Stimulated activated CD8-positive, alpha-beta memory T cell treated with anti-CD3 and anti-CD28 coated beads, Interleukin-12 subunit alpha, Interleukin-12 subunit beta, amount 100 ng/mL, for 1 hour (primary cell): ENCODE results near the gene PLEKHG4B.

Experiments used
- DNase-seq: peaks from one replicate; pipeline ENCODE4 v3.0.0-alpha.2; 2020; ENCODE audit warnings: low read depth

PLEKHG4B gene

DNA sequence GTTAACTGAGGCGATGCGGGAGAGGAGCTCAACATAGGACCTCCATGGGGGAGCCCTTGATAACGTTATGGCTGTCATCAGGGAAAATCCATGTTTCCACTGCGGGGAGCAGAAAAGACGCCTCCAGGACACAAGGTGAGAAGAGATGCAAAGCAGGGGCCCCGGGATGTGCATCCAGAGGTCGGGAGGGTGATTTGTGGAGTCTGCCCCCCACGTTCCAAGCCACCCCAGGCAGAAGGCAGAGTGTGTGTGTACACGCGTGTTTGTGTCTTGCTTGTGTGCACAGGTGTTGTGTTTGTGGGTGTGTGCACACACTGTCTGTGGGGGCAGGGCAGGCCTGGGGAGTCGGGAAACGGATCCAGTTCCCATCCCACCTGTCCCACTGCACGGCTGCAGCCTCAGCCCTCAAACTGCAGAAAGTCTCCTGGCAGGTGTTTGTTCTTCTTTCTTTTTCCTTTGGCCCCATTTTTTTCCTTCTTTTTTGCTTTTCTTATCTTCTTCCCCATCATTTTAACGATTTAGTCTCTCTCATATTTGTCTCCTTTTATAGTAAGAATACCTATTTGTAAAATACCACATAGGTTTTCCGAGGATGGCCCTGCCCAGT, 17.4 kb upstream of the PLEKHG4B start:
- DNase-seq: no peak

DNA sequence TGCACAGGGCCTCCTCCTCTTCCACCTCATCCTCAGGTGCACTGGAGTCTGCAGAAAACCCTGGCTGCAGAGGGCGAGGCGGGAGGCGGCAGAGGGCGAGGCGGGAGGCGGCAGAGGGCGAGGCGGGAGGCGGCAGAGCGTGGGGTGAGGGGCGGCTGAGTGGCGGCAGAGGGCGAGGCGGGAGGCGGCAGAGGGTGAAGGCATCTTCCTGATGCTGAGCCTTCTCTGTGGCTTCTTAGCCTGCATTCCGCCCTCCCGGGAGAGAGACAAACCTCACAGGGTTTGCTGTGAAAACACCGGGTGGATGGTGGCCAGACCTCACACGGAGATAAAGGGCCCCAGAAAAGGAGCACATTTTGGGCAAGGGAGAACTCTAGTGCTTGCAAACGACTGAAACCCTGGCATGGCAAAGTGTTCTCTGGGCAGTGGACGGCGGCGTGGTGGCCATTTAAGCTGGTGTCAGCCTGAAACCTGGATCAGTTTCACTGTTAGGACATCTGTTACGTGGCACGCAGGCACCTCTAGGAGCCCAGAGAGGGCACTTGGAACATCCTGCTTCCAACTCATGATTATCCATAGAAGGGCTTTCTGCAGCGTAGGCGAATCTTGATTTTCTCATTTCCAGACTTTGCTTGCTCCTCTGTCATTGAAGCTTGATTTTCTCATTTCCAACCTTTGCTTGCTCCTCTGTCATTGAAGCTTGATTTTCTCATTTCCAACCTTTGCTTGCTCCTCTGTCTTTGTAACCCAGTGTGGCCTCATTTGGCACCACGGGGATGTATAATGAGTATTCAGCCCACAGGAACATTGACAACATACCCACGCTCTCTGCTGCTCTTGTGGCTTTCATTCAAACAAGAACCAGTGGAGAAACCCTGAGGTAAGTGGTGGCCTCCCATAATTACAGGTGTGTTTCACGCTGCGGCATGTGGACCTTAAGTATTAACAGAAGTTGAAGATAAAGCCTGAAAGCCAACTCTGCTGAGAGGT, 16.3 kb upstream of the PLEKHG4B start:
- no peak for DNase-seq

DNA sequence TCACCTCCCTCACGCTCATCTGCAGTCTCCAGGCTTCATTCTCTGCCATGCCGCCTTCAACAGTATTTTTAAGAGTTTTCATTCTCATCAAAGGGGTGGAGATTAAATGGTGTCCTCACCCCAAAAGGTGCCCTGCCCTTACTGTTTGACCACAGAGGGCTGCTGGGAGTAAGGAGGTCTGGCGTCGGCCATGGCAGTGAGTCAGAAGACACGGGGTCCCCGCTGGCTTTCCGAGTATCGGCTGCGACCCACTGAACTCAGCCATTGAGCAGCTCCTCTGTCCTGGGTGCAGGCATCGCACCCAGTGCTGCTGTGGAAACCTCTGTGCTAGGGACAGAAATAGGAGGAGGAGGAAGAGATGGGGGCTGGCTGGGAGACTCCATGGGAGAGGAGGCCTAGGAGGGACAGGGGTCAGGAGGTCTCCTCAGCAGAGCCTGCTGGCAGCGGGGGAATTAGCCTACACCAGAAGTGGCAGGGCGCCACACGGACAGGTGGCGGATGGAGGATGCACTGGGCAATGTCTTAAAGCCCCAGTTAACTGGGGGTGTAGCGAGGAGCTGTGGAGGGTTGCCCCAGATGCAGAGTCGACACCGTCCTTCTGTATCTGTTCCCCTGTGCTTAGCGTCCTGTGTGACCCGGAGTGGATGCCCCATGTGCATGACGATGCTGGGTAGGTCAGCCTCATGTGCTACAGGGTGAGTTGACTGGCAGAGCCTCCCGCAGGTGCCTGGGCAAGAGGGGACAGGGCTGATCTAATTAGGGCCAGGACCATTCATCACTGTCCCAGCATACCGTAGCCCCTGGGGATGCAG, 15.4 kb upstream of the PLEKHG4B start:
- no peak for DNase-seq

DNA sequence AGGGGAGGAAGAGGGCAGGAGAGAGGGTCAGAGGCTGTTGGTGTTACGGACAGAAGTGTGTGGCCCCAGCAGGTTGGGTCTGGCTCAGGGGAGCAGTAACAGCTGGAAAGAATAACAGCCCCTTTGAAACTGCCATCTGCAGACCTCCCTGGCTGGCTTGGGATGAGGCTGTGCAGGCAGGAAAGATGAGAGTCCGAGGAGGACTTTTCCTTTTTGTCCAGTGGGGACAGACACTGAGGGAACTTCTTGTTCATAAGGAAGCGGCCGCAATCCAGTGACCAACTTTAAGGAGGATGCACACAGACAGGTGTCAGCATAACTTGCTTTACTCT, 14.8 kb upstream of the PLEKHG4B start:
- no peak for DNase-seq

DNA sequence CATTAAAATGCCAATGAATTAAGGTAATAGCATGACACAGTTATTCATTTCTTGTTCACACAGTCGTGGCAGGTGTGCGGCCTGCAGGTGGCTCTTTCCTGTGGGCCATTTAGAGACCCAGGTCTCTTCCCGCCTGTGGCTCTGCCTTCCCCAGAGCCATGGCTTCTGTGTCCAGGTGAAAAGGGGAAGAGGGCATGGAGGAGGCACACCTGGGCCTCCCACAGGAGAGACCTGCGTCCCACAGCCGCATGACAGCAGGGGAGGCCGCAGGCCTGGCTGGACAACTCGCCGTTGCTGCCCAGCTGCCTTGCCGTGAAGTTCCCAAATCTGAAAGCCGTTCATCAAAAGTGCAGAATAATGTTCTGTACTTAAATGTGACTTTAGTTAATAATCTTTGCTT, 14.4 kb upstream of the PLEKHG4B start:
- no peak for DNase-seq

DNA sequence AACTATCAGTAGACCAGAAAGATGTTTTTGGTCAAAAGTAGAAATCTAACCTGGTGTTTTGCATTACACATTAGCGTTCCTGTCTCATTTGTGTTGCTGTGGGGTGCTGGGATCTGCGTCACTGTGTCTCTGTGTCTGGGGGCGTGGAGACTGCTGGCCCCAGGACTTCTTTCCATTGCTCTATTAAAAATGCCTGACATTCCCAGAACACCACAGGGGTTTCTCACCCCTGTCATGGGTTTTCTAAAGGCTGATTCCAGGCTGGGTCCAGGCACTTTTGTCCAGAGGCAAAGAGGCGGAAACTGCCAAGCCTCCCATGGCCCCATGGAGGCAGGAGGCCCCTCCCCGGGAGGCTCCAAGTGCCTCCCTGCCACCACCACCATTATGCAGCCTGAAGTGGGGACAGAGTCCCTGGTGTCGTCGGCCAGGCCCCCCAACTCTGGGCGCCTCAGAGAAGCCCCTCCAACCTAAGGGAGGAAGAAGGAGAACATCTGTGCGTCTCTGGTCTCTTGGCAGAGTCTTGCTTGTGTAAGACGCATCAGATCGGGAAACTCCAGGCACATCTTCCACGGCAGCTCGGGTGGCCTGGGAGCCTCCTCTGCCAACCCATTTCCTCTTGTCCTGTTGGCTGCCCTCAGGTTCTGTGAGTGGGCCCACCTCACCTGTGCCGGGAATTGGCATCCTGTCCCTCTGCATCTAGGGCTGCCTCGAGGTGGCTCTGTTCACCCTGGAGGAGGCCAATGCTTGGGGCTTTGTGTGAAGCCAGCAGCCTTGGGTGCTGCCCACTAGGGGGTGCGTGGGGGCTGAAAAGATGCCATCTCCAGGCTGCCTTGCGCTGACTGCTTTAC, 13.8 kb upstream of the PLEKHG4B start:
- DNase-seq: no peak

DNA sequence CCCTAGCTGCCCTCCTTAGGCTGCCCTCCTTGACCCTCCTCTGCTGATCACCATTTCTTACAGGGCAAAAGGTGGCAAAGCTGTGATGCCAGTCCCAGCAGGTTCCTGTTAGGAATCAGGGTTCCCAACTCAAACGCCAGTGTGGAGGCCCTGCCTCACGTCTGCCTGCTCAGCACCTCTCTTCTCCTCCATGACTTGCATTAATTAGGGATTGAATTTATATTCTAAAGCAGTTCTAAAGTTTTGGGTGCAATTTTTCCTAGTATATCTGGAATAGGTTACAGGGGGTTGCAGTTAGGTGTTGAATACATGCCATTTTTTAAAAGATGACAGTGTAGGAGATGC, 13.2 kb upstream of the PLEKHG4B start:
- no peak for DNase-seq

DNA sequence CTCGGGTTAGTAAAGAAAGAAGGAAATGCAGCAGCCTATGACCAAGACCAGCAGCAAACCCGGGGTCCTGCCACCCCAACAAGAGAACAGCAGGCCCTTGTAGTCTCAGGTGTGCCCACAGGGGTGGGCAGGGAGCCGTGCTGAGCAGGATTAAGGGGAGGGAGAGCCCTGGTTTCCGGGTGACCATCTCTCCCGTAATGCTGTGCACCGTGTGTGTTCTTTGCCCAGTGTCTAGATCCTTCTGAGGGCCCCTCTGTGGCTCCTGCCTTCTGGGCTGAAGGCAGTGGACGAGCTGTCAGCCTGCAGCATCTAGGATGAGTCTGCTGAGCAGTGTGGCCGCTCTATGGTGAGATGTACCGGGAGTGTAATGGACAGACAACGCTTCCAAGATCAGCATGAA, 12.7 kb upstream of the PLEKHG4B start:
- DNase-seq: no peak

DNA sequence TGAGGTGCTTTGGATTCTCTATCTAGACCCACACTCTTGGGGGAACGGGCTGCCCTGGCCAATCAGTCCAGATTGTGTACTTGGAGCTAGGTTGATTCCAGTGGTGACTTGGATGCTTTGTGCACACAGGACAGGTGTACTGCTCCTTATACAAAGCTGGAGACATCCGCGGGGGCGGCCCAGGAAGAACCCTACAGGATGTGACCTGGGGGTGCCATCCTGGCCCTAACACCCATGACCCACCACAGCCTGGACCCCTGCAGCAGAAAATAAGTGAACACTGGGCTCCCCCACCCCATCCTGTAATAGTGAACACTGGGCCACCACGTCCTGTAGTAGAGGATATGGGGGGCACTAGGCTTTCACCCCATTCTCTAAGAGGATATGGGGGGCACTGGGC, 12.1 kb upstream of the PLEKHG4B start:
- no peak for DNase-seq

DNA sequence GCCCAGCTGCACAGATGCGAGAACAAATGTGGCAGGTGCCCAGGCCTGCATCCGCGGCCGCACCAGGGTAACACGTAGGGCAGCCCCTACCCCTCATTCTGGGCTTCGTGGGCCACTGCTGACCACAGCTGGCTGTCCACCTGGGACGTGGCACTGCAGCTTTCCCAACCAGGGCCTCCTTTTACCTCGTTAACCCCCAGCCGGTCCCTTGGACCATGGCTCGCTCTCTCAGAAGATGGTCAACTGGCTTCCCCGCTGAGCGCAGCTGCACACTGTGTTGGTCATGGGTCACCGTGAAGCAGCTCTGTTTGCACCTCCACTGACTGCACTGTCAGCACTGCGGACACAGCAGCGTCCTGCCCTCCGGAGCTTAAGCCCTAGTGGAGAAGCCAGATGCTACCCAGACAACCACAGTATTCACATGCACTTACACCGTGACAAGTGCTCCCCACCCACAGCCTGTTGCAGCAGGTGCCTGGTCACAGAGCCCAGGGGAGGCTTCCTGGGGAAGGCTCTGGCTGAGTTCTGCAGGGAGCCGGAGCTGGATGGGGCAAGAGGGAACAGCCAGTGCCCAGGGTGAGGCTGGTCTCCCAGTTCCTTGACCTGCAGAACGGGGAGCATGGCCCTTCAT, 10.5 kb upstream of the PLEKHG4B start:
- DNase-seq: no peak

DNA sequence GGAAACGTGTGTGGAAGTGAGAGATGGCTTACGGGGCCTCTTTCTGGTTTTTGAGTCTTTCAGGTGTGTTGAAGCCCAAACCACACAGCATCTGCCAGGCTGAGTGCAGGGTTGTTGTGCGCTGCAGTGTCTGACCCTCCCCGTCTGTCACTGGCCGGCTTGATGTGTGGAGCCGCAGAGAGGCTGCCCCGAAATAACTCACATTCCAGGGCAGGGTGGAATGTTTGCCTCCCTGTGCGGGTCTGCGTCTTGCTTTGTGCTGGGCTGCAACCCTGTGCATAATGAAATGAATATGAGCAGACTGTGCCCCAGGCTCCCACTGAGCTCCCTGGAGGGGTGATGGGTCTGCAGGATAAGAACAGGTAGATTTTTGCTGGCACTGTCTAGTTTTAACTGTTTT, 9.9 kb upstream of the PLEKHG4B start:
- no peak for DNase-seq

DNA sequence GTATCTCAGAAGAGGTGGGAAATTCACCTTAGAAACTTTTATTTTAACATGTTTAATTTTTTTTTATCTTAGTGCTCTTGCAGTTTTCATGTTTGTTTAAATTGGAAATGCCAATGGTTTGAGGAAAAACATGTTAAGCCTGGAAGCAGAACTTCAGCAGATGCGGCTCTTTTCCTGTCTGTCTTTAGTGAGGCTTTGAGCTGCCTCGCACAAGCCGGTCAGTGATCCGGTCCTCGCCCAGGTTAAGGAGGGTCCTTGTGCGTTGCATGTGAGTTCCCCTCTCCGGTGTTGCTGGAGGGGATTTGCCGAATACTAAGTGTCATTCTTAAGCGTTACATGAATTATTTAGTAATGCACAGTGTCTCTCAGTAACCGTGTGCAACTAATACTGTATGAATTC, 9.4 kb upstream of the PLEKHG4B start:
- no peak for DNase-seq

DNA sequence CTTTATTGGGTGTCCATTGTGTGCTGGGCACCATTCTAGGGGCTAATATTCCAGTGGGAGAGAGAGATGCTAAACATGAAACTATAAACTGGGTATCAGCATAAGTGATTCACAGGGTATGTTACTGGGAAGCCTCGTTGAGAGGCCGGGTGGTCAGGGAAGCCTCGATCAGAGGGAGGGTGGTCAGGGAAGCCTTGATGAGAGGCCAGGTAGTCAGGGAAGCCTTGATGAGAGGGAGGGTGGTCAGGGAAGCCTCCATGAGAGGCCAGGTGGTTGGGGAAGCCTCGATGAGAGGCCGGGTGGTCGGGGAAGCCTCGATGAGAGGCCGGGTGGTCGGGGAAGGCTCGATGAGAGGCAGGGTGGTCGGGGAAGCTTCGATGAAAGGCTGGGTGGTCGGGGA, 8.9 kb upstream of the PLEKHG4B start:
- DNase-seq: no peak

DNA sequence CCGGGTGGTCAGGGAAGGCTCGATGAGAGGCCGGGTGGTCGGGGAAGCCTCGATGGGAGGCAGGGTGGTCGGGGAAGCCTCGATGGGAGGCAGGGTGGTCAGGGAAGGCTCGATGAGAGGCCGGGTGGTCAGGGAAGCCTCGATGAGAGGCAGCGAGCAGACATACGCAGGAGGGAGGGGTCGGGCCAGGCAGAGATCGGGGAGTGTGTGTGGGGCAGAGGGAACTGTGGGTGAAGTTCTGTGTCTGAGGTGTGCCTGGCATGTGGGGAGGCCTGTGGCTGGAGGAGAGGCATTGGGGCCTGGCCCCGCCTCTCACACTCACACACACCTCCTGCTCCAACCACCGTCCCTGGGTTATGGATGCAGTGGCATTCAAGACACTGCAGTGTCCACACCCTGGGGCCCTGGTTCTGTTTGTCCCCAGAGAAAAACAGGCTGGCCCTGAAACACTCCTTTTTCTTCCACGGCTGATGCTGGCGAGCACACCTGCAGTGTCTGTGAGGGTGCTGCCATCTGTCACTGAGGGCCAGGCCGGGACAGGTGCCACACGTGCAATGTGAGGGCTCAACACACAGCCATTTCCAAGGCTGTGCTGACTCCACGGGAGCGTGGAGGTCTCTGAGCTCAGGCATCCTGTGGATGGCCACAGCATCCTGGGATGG, 6.5 kb upstream of the PLEKHG4B start:
- no peak for DNase-seq

DNA sequence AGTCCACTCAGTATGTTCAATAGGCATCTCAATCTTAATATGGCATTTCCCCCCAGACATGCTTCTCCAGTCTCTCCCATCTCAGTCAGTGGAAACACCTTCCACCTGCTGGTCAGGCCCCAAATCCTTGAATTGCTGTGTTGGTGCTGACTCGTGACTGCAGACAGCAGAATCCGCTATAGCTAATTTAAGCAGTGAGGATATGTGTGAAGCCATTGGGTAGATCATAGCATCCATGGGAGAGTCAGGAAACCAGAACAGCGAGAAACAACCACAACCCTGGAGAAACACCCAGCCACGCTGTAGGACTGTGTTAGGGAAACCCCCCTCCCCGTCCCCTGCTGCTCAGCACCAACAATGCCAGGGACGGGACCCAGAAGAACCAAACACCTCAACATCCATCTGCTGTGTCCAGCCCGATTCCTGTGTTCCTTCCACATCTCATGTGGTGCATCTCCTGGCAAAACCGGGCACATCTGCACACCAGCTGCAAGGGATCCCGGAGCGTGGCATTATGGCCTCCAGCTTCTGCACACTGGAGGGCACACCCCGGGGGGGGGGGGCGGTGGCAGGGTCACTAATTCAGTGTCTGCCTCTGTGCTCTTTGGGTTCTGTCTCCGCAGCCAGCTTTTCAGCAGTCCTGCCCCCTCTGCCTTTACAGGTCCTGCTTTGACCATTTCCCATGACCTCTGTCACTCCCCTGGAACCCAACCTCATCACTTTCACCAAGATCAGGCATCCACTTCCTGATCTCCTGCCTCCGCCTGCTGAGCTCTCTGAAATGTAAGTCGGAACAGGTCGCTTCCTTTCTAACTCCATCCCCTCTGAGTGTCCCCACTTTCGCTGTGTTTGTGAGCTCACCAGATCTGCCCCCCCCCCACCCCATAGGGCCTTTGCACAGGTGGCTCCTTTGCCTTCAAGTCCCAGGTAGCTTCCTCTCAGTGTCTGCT, 2.4 kb upstream of the PLEKHG4B start:
- no peak for DNase-seq

DNA sequence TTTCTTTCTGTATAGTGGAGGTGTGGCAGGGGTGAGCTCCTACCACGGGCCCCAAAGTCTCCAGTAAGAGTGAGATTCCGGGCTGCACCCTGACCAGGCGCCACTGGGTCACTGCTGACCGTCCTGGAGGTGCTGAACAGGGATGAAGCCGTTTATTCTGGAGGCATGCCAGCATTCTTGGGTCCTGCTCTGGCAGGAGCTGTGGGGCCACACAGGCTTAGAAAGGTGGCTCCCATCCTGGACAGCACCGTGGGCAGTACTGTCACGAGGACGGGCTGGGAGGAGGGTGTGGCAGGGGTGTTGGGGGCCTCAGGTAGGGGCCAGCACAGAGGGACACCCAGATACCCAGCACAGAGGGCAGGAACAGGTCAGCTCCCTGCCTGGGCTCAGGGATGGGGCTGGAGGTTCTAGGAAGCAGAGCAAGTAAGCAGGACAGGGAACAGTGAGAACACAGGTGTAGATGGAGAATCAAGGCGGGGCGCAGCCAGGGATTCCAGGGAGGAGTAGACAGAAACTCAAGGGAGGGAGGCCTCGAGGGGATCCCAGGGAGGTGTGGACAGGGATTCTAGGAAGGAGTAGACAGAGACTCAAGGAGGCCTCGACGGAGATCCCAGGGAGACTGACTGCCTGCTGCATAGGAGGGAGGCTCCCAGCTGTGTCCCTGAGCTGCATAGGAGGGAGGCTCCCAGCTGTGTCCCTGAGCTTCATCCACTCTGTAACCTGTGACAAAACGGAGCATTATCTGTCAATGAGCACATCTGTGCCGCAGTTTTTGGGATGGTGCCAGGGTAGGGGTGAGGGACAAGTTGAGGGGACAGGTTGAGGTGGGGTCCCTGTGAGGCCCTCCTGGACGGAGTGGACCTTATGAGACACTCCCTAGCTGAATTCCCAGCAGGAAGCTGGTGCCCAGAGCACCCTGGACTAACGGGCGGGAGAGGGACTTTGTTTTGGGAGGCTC, 1.1 kb upstream of the PLEKHG4B start:
- no peak for DNase-seq

DNA sequence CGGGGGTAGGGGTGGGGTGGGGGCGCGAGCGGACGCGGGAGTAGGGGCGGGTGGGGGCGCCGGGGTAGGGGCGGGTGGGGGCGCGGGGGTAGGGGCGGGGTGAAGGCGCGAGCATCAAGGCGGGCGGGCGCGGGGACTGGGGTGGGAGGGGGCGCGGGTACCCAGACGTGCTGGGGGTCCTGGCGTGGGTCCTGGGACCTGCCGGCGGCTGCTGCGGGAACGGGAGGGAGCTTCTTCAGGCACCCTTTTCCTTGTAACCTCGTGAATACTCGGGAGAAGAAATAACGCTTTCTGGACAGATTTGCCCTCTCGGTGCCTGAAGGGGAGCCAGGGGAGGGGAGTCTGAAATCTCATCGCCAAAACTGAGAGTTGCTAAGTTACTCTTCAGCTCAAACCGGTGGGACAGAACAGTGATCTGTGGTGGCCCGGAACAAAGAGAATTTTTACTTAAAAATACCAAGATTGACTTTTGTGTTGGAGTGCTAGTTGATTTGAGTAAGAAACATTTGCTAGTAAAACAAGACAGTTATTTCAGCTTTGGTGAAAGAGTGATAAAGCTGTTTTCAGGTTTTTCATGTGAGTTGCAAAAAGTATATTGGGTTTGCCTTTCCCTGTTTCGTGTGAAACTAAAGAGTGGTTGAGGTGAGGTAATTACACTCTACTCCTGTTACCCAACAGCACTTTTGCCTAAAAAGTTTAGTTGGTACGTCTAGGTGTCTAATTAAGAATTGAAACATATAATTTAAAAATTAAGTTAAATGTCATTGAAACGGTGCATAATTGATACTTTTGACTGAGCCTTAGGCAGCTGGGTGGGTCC, 643 bp downstream of the PLEKHG4B start:
- no peak for DNase-seq
